ENCODE measurements around the gene TRIM38.
"Not testable (repeated sequence)": the region's sequence is repeated elsewhere in the genome, so short reads cannot be mapped to it uniquely, and the experiment has no call there.

The TRIM38 gene

DNA sequence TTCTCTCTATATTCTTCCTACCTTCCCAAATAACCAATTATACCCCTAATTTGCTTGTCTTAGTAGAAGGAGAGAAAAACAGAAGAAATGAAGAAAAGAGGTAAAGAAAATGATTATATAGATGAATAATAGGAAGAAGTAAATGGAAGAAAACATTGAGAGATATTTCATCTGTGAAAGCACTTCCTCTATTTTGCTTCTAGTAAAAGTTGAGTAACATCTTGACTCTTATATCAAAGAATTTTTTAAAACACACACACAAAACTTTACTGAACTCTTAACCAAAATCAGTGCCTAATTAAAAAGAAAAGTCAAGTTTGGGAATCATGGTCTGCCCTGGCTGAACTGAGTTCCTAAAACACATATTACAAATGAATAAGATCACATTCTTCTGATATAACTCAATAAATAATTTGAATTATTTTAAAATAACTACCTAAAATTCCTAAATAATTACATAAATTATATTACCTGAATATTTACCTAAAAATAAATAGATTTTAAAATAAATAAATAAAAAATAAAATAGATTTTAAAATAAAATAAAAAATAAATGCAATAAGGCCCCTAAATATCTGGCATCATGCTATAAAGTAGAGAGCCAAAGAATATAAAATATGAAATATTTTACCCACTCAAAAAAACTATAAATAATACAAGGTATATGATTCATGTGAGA, 40.9 kb upstream of the TRIM38 start:
- no peak overlapping the region for H3K27ac ChIP-seq
- TF ChIP-seq, protein P1, sequence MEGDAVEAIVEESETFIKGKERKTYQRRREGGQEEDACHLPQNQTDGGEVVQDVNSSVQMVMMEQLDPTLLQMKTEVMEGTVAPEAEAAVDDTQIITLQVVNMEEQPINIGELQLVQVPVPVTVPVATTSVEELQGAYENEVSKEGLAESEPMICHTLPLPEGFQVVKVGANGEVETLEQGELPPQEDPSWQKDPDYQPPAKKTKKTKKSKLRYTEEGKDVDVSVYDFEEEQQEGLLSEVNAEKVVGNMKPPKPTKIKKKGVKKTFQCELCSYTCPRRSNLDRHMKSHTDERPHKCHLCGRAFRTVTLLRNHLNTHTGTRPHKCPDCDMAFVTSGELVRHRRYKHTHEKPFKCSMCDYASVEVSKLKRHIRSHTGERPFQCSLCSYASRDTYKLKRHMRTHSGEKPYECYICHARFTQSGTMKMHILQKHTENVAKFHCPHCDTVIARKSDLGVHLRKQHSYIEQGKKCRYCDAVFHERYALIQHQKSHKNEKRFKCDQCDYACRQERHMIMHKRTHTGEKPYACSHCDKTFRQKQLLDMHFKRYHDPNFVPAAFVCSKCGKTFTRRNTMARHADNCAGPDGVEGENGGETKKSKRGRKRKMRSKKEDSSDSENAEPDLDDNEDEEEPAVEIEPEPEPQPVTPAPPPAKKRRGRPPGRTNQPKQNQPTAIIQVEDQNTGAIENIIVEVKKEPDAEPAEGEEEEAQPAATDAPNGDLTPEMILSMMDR (conservative IDR thresholded peaks at IDR 0.05): no peak
- TF ChIP-seq ZFX (IDR thresholded peaks at IDR 0.05): no peak

DNA sequence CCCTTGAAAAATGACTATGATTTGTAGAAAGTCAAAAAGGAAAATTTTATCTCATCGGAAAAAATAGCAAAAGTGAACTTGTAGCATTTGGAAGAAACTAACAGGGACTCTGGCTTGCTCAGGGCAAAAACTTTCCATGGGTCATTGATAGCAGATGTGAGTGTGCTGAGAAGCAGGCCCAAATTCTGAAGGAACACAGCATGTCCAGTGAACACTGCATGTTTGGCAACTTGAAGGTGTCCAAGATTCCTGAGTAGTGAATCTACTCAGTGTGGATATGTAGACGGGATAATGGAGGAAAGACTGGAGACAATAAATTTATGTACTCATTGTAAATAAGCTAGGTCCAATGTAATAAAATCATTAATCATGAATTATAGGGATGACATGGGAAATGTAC, 40.3 kb upstream of the TRIM38 start:
- TF ChIP-seq, protein P1 (conservative IDR thresholded peaks at IDR 0.05): no peak
- no peak for TF ChIP-seq ZFX (IDR thresholded peaks at IDR 0.05)
- no peak overlapping the region for H3K27ac ChIP-seq

DNA sequence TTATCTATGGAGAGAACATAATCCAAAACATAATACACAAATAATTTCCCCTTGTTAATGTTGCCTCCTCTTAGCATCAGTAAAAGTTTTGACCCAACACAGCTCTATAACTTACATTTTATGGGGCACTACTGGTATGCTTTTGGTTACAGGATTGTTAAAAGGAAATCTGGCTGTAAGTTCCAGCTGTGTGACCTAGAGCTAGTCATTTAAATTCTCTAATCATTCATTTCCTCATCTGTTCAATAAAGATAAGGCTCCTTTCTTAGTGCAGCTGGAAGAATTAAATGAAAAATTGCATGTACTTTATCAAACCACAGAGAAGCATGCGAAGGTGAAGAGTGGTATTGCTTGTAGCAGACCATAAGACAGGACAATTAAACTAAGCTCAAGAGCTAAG, 36.7 kb upstream of the TRIM38 start:
- TF ChIP-seq, protein P1 (conservative IDR thresholded peaks at IDR 0.05): no peak
- no peak for TF ChIP-seq ZFX (IDR thresholded peaks at IDR 0.05)
- no peak overlapping the region for H3K27ac ChIP-seq

DNA sequence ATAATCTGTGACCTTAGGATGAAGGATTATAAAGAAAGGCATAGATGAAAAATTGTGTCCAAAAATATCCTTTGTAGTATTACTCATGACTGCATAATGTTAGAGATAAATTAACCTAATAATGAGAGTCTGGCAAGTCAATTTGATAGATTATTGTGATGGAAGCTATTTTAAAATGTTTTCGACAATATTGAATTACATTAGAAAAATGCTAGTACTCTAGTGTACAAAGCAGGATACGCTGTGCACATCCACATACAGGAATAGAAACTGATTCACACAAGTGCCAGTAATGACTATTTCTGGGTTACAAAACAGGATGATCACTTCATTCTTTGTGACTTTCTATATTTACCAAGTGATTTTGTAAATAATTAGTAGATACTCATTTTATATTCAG, 35.4 kb upstream of the TRIM38 start:
- no peak for TF ChIP-seq ZFX (IDR thresholded peaks at IDR 0.05)
- TF ChIP-seq, protein P1 (conservative IDR thresholded peaks at IDR 0.05): no peak
- no peak overlapping the region for H3K27ac ChIP-seq

DNA sequence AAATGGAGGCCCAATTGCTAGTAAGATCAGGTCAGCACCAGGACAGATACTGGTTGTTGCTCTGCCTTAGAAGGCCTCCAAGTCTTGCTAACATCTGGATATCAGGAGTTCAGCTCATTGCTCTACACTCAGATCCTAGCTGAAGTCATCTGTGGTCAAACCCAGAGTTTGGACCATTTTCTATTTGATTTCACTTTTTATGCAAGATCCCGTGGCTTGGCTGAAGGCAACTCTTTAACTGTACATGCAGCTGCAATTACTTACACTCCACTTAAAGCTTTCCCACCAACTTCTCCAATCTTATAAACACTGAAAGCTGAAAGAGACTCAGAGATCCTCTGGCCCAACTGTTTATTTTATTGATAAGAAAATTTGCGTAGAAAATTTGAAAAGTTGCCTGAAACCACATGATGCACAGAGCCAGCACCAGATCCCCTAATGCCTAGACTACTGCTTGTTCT, 34.8 kb upstream of the TRIM38 start:
- H3K27ac ChIP-seq: no peak overlapping the region
- TF ChIP-seq, protein P1 (conservative IDR thresholded peaks at IDR 0.05): no peak
- no peak for TF ChIP-seq ZFX (IDR thresholded peaks at IDR 0.05)

DNA sequence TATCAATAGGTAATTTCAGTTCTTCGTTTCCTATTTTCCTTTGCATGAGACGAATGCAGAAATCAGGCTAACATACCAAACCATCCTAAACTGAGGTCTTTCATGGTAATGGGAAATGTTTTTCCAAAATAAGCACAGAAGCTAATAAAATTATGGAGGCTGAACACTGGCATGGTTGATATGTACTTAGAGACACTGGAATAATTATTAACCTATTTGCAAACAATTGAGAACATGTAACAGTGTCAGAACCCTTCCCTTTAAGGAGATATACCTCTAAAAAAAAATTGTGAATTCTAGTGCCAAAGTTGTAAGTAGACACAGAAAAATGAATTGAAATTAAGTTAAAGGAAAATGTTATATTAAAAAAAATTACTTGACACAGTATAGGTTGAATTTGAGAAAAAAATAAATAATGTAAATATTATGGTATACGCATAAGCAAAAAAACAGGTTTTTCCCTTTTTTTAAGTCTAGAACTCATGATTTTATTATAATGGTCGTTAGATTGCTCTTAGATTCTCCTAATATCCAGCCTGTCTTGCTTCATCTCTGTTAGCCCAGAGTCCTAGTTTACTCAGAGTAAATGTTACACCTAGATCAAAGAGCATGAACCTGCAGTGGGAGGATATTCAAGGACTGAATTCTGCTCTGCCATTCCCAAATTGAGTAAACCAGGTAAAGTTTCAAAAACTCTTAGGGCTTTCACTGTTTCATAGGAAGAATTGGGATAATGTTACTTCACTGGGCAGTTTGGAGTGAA, 33.9 kb upstream of the TRIM38 start:
- no peak overlapping the region for H3K27ac ChIP-seq
- no peak for TF ChIP-seq ZFX (IDR thresholded peaks at IDR 0.05)
- TF ChIP-seq, protein P1 (conservative IDR thresholded peaks at IDR 0.05): no peak

DNA sequence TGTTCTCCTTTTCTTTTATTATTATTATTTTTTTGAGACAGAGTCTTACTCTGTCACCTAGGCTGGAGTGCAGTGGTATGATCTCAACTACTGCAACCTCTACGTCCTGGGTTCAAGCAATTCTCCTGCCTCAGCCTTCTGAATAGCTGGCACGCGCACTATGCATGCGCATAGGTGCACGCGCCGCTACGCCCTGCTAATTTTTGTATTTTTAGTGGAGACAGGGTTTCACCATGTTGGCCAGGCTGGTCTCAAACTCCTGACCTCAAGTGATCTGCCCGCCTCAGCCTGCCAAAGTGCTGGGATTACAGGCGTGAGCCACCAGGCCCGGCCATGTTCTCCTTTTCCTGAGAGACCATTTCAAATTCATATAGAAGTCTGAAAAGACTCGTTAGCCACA, 32.8 kb upstream of the TRIM38 start:
- H3K27ac ChIP-seq: not testable (repeated sequence)

All from C4-2B (cell line).